ENCODE results near the gene ASB10. TPM values are rescaled to one million over a fixed set of nuclear protein-coding genes. Genes with fewer than 3 reads are reported as not detected.

The ASB10 gene
- total and polyA plus RNA-seq, 2 of the 4 experiments (the other 2 are of a cell fraction): not detected

DNA sequence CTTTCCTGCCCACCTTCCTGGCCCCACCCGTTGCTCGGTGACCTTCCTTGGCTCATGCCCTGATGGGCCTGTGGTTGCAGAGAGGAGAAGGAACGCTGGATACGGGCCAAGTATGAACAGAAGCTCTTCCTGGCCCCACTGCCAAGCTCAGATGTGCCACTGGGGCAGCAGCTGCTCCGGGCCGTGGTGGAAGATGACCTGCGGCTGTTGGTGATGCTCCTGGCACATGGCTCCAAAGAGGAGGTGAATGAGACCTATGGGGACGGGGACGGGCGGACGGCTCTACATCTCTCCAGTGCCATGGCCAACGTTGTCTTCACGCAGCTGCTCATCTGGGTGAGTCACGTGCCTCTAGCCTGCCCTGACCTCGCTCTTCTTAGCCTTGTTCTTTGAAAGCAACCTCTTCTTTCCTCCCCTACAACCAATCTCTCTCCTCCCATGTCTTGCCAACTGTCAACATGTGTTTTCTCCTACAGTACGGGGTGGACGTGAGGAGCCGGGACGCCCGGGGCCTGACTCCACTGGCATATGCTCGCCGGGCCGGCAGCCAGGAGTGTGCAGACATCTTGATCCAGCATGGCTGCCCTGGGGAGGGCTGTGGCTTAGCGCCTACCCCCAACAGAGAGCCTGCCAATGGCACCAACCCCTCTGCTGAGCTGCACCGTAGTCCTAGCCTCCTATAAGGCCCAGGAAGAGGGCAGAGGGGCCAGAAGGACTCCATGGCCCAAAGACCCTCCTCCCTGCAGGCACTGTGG is 43.6 kb downstream of the ASB10 start:
- H3K36me3 ChIP-seq (ENCODE audit: control insufficient read depth, insufficient read depth, low read length): peaks cover 50% of the 10 kb centered on the region
- 78% methylated on average over 10 of the region's 25 CpGs; no CpG with 5 or more reads in 1 of the 2 experiments for WGBS, 2 experiments (ENCODE audit: extremely low coverage in 2 of 2, insufficient read length in 1 of 2)
- BruUV-seq (replicated peaks): no TSS peak

More for the DNA sequence above, 43.6 kb downstream of the ASB10 start:
- peak overlapping the region; percentile 1 for H2AFZ ChIP-seq (replicated peaks; ENCODE audit: low read length, poor library complexity)
- no peak overlapping the region for H2BK20ac ChIP-seq (ENCODE audit: low read depth, low read length)
- H2BK120ac ChIP-seq (ENCODE audit: low read depth, low read length): no peak overlapping the region
- dilution Hi-C loops (cut with HindIII; ENCODE audit: low sequenced_read_pairs, unreplicated experiment): no loop called here
- intact Hi-C loops (cut with micrococcal nuclease): no loop called here
- ChIA-PET CTCF (no interaction called here), POLR2A (ENCODE audit: unreplicated experiment) (no interaction called here)
- in situ Hi-C loops (cut with MboI; ENCODE audit: low sequenced_read_pairs): no loop called here
- H3K9me1 ChIP-seq (ENCODE audit: insufficient read depth, low read length): 0 out of 2 replicates have a peak, but pooled peaks cover 3% of the 10 kb centered on the region
- H4K5ac ChIP-seq (ENCODE audit: low read depth, low read length): no peak overlapping the region
- H3K18ac ChIP-seq (ENCODE audit: low read depth, low read length): no peak overlapping the region
- no peaks in the 10 kb centered on the region for H3K4me1 ChIP-seq (ENCODE audit: control insufficient read depth, insufficient read depth, low read length)
- H3K4ac ChIP-seq (ENCODE audit: low read depth, low read length): no peak overlapping the region
- H3K14ac ChIP-seq (replicated peaks; ENCODE audit: low read depth, low read length): no peak overlapping the region
- H3K4me2 ChIP-seq (ENCODE audit: low read depth, low read length): no peak overlapping the region
- no peak overlapping the region for H2AK9ac ChIP-seq (replicated peaks; ENCODE audit: low read depth, low read length, poor library complexity)
- H2BK5ac ChIP-seq (ENCODE audit: low read depth, low read length, poor library complexity, severe bottlenecking): no peak overlapping the region
- H2AK5ac ChIP-seq (ENCODE audit: low read depth, low read length): no peak overlapping the region
- no peak overlapping the region for H3K56ac ChIP-seq (ENCODE audit: extremely low read depth, insufficient read depth, low read length)
- H3K4me3 ChIP-seq (ENCODE audit: insufficient read depth, low read depth, low read length): no peak overlapping the region
- ATAC-seq (ENCODE audit: low read depth) (no peak), DNase-seq (no peak)
- H3K9me3 ChIP-seq (ENCODE audit: control insufficient read depth, insufficient read depth, low read length): no peaks in the 10 kb centered on the region
- H3K79me1 ChIP-seq (ENCODE audit: low read depth in 1 of 2, low read length in 2 of 2): no peaks in the 10 kb centered on the region
- H4K20me1 ChIP-seq (ENCODE audit: insufficient read depth, low read length): peaks cover 3% of the 10 kb centered on the region
- no peak overlapping the region for H4K91ac ChIP-seq (ENCODE audit: insufficient read depth, low read depth, low read length)
- no peak overlapping the region for H3K27ac ChIP-seq (ENCODE audit: insufficient read depth, low read length)
- H2BK15ac ChIP-seq (ENCODE audit: low read depth, low read length): no peak overlapping the region
- no peak overlapping the region for H3K9ac ChIP-seq (ENCODE audit: low read depth, low read length)
- H3K27me3 ChIP-seq (ENCODE audit: control insufficient read depth, insufficient read depth, low read length): peaks cover 3% of the 10 kb centered on the region; the same call in 1 of the 2 replicates
- TF ChIP-seq SMC3 (IDR thresholded peaks at IDR 0.05; ENCODE audit: low read depth, low read length): no peak
- TF ChIP-seq MXI1 (IDR thresholded peaks at IDR 0.05; ENCODE audit: borderline replicate concordance, low read depth, low read length): no peak
- TF ChIP-seq, protein P1, sequence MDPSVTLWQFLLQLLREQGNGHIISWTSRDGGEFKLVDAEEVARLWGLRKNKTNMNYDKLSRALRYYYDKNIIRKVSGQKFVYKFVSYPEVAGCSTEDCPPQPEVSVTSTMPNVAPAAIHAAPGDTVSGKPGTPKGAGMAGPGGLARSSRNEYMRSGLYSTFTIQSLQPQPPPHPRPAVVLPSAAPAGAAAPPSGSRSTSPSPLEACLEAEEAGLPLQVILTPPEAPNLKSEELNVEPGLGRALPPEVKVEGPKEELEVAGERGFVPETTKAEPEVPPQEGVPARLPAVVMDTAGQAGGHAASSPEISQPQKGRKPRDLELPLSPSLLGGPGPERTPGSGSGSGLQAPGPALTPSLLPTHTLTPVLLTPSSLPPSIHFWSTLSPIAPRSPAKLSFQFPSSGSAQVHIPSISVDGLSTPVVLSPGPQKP (IDR thresholded peaks at IDR 0.05; ENCODE audit: borderline replicate concordance, low read depth, low read length): no peak
- no peak for TF ChIP-seq CEBPB (IDR thresholded peaks at IDR 0.05; ENCODE audit: low read depth, low read length)
- TF ChIP-seq RCOR1 (IDR thresholded peaks at IDR 0.05; ENCODE audit: insufficient replicate concordance, low read length): no peak
- TF ChIP-seq FOS (IDR thresholded peaks at IDR 0.05; ENCODE audit: low read depth, low read length): no peak
- TF ChIP-seq POLR2A (IDR thresholded peaks at IDR 0.05; ENCODE audit: low read depth, low read length): no peak
- TF ChIP-seq, protein P2, sequence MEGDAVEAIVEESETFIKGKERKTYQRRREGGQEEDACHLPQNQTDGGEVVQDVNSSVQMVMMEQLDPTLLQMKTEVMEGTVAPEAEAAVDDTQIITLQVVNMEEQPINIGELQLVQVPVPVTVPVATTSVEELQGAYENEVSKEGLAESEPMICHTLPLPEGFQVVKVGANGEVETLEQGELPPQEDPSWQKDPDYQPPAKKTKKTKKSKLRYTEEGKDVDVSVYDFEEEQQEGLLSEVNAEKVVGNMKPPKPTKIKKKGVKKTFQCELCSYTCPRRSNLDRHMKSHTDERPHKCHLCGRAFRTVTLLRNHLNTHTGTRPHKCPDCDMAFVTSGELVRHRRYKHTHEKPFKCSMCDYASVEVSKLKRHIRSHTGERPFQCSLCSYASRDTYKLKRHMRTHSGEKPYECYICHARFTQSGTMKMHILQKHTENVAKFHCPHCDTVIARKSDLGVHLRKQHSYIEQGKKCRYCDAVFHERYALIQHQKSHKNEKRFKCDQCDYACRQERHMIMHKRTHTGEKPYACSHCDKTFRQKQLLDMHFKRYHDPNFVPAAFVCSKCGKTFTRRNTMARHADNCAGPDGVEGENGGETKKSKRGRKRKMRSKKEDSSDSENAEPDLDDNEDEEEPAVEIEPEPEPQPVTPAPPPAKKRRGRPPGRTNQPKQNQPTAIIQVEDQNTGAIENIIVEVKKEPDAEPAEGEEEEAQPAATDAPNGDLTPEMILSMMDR (conservative IDR thresholded peaks at IDR 0.05; ENCODE audit: low read depth, low read length): no peak
- TF ChIP-seq RFX5 (IDR thresholded peaks at IDR 0.05; ENCODE audit: low read depth, low read length): no peak
- TF ChIP-seq NFE2L2 (IDR thresholded peaks at IDR 0.05; ENCODE audit: low read depth, low read length): no peak
- TF ChIP-seq CHD1 (IDR thresholded peaks at IDR 0.05; ENCODE audit: low read depth, low read length): no peak
- TF ChIP-seq, protein P3, sequence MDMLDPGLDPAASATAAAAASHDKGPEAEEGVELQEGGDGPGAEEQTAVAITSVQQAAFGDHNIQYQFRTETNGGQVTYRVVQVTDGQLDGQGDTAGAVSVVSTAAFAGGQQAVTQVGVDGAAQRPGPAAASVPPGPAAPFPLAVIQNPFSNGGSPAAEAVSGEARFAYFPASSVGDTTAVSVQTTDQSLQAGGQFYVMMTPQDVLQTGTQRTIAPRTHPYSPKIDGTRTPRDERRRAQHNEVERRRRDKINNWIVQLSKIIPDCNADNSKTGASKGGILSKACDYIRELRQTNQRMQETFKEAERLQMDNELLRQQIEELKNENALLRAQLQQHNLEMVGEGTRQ (IDR thresholded peaks at IDR 0.05; ENCODE audit: low read depth, low read length): no peak
- TF ChIP-seq BHLHE40 (IDR thresholded peaks at IDR 0.05; ENCODE audit: low read depth, low read length): no peak
- no peak for TF ChIP-seq MAFK (IDR thresholded peaks at IDR 0.05; ENCODE audit: low read depth, low read length)
- no peak overlapping the region for H3K23ac ChIP-seq (ENCODE audit: low read depth, low read length)
- H4K8ac ChIP-seq (ENCODE audit: low read depth in 2 of 2, low read length in 2 of 2): no peak overlapping the region

Measured in IMR-90 (cell line).